ENCODE data around the gene TUBG2.
"Not testable (repeated sequence)": the region's sequence is repeated elsewhere in the genome, so short reads cannot be mapped to it uniquely, and the experiment has no call there.

GRCh38 chr17:42666126-42666525 is 7.0 kb downstream of the TUBG2 start:
- TF ChIP-seq POLR2AphosphoS5 (IDR thresholded peaks at IDR 0.05); CTCF (IDR thresholded peaks at IDR 0.05; ENCODE audit: poor library complexity, severe bottlenecking); EZH2 (IDR thresholded peaks at IDR 0.05; ENCODE audit: borderline replicate concordance, insufficient read depth, low read length, poor library complexity, severe bottlenecking); TAF1 (IDR thresholded peaks at IDR 0.05; ENCODE audit: low read depth): not testable (repeated sequence)

Data from neural cell (in vitro differentiated cells).